ENCODE data around the gene PAQR8.

Gene PAQR8, protein sequence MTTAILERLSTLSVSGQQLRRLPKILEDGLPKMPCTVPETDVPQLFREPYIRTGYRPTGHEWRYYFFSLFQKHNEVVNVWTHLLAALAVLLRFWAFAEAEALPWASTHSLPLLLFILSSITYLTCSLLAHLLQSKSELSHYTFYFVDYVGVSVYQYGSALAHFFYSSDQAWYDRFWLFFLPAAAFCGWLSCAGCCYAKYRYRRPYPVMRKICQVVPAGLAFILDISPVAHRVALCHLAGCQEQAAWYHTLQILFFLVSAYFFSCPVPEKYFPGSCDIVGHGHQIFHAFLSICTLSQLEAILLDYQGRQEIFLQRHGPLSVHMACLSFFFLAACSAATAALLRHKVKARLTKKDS

GRCh38 chr6:52361945-52362442 is at the start of gene PAQR8:
TSS of gene PAQR8 (plus strand) at chr6:52362151. CDS start at chr6:52403214, 41,063 bp downstream.
- H3K4me3 ChIP-seq (ENCODE audit: control insufficient read depth, low read depth, low read length) = peak within 1 kb of the TSS; percentile 93
- no peak for TF ChIP-seq CTCF (IDR thresholded peaks at IDR 0.05; ENCODE audit: control insufficient read depth, insufficient read depth, low read depth, low read length, missing control alignments)
- no peak for DNase-seq (ENCODE audit: low read depth)

DNA sequence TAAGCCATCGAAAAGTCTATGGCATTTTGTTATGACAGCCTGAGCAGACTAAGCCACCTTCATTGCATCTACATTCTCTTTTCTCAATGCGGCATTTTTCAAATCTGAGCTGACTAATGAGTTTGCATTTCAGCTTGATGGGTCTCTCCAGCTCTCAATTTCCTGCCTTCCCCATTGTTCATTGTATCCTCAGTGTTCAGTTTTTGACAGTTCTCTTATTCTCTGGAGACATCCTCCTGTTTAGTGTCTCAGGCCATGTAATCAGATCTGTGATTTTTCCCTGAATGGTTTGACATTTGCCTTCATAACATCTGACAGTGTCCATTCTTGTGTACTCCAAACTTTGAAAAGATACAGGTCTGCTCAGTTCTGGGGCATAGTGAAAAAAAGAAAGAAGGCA is 49.5 kb upstream of the PAQR8 start:
- TF ChIP-seq CTCF (IDR thresholded peaks at IDR 0.05; ENCODE audit: control insufficient read depth, insufficient read depth, low read depth, low read length, missing control alignments) = no peak
- H3K4me3 ChIP-seq (ENCODE audit: control insufficient read depth, low read depth, low read length) = no peak overlapping the region
- no peak for DNase-seq (ENCODE audit: low read depth)

- TF ChIP-seq CTCF (IDR thresholded peaks at IDR 0.05; ENCODE audit: control insufficient read depth, insufficient read depth, low read depth, low read length, missing control alignments) = no peak
- no peak for DNase-seq (ENCODE audit: low read depth)
- H3K4me3 ChIP-seq (ENCODE audit: control insufficient read depth, low read depth, low read length) = no peak overlapping the region
Observed at GRCh38 chr6:52314752-52315151, 47.2 kb upstream of the PAQR8 start.

DNA sequence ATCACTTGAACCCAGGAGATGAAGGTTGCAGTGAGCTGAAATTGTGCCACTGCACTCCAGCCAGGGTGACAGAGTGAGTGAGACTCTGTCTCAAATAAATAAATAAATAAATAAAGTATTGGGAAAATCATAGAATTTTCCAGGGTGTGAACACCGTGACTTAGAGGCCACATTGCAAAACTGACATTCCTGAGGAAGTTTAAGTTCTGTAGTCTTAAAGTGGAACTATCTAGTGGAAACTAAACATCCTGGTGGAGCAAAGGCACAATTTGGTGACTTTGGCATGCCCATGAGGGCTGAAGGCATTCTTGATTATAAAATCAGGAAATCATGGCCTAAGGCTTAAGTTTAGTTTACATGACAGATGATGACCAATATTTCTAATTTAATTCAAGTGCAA is 44.7 kb upstream of the PAQR8 start:
- no peak for TF ChIP-seq CTCF (IDR thresholded peaks at IDR 0.05; ENCODE audit: control insufficient read depth, insufficient read depth, low read depth, low read length, missing control alignments)
- no peak overlapping the region for H3K4me3 ChIP-seq (ENCODE audit: control insufficient read depth, low read depth, low read length)

GRCh38 chr6:52317841-52318581 is 43.9 kb upstream of the PAQR8 start:
- TF ChIP-seq CTCF (IDR thresholded peaks at IDR 0.05; ENCODE audit: control insufficient read depth, insufficient read depth, low read depth, low read length, missing control alignments) = no peak

More for the DNA sequence above, 44.7 kb upstream of the PAQR8 start:
- no peak for DNase-seq (ENCODE audit: low read depth)

GRCh38 chr6:52324189-52324588 is 37.8 kb upstream of the PAQR8 start:
- TF ChIP-seq CTCF (IDR thresholded peaks at IDR 0.05; ENCODE audit: control insufficient read depth, insufficient read depth, low read depth, low read length, missing control alignments) = no peak
- H3K4me3 ChIP-seq (ENCODE audit: control insufficient read depth, low read depth, low read length) = no peak overlapping the region
- no peak for DNase-seq (ENCODE audit: low read depth)

More at GRCh38 chr6:52317841-52318581, 43.9 kb upstream of the PAQR8 start:
- peak; percentile 21 for DNase-seq (ENCODE audit: low read depth)
- H3K4me3 ChIP-seq (ENCODE audit: control insufficient read depth, low read depth, low read length) = no peak overlapping the region
